SK-N-SH (cell line): ENCODE data around the gene CHRNB2.
"Not testable (repeated sequence)": the region's sequence is repeated elsewhere in the genome, so short reads cannot be mapped to it uniquely, and the experiment has no call there.

ENCODE experiments used
- CHD2 ChIP-seq: fragments of 150-350 bp; IDR thresholded peaks from 2 replicates; pipeline ENCODE4 v1.6.1; 2018; ENCODE audit warnings: low read length; ENCODE audit not compliant: partially characterized antibody
- CTCF ChIP-seq: fragments of 200-600 bp; sonication (generic); IDR thresholded peaks from 2 replicates; pipeline ENCODE4 v1.6.1; 2017; ENCODE audit warnings: antibody characterized with exemption, mild to moderate bottlenecking, moderate library complexity
- ELF1 ChIP-seq: IDR thresholded peaks from 2 replicates; pipeline ENCODE4 v1.4.0; 2012
- EP300 ChIP-seq, 2 experiments: IDR thresholded peaks; 2 replicates each; pipeline versions ENCODE4 v1.4.0 to v1.6.1; 2012; ENCODE audit warnings: borderline replicate concordance in 1 of 2, low read depth in 1 of 2, low read length in 1 of 2
- EZH2phosphoT487 ChIP-seq: fragments of 200-600 bp; sonication (generic); IDR thresholded peaks from 2 replicates; pipeline ENCODE4 v1.6.1; 2017; ENCODE audit warnings: low read depth, mixed run types, mild to moderate bottlenecking, antibody characterized with exemption, moderate library complexity, borderline replicate concordance
- GABPA ChIP-seq: IDR thresholded peaks from 2 replicates; pipeline ENCODE4 v1.4.0; 2012; ENCODE audit warnings: low read depth, mild to moderate bottlenecking
- NRF1 ChIP-seq: IDR thresholded peaks from 2 replicates; pipeline ENCODE4 v1.6.1; 2012; ENCODE audit warnings: low read depth, mild to moderate bottlenecking, low read length
- POLR2AphosphoS5 ChIP-seq: IDR thresholded peaks from 2 replicates; pipeline ENCODE4 v1.6.1; 2012; ENCODE audit warnings: low read depth, low read length
- RAD21 ChIP-seq: IDR thresholded peaks from 2 replicates; pipeline ENCODE4 v1.6.1; 2012; ENCODE audit warnings: mild to moderate bottlenecking, low read length
- REST ChIP-seq: IDR thresholded peaks from 2 replicates; pipeline ENCODE4 v1.6.1; 2012; ENCODE audit warnings: mild to moderate bottlenecking, low read depth, low read length, moderate library complexity
- SIN3A ChIP-seq: IDR thresholded peaks from 2 replicates; pipeline ENCODE4 v1.6.1; 2012; ENCODE audit warnings: low read depth, mild to moderate bottlenecking, low read length, moderate library complexity, borderline replicate concordance
- TAF1 ChIP-seq: IDR thresholded peaks from 2 replicates; pipeline ENCODE4 v1.6.1; 2012; ENCODE audit warnings: low read depth, mild to moderate bottlenecking, low read length, moderate library complexity, borderline replicate concordance
- YY1 ChIP-seq: IDR thresholded peaks from 2 replicates; pipeline ENCODE4 v1.4.0; 2012; ENCODE audit warnings: low read depth, mild to moderate bottlenecking
- ZBTB33 ChIP-seq: IDR thresholded peaks from 2 replicates; pipeline ENCODE4 v1.4.0; 2012; ENCODE audit warnings: low read depth, borderline replicate concordance

- not testable (repeated sequence) for TF ChIP-seq CTCF; EZH2phosphoT487; ZBTB33; YY1; ELF1; GABPA; SIN3A; NRF1; CHD2; POLR2AphosphoS5; EP300 (IDR thresholded peaks at IDR 0.05; ENCODE audit: borderline replicate concordance in 1 of 2, low read depth in 1 of 2, low read length in 1 of 2); TAF1; RAD21; REST
These were observed 35.6 kb upstream of the CHRNB2 start for GRCh38 chr1:154531950-154532349.
